ENCODE results near the gene CDH18.

The CDH18 gene

DNA sequence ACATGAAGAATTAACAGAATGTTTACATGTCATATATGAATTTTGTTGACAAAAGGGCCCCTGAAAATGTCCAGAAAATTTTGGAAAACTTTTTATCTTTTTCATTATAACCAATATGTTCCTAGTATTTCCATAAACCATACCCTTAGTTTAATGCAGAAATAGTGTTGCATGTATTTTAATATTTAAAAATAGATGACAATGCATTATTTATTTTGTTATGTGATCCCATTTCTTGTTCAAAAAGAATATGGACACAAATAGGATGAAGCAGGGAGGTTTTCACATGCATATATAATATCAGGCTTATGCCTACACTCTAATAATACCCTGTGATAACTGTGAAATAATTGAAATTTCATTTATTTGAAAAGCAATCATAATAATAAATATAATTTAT lies 500.5 kb downstream of the CDH18 start:
- no peak for DNase-seq

GRCh38 chr5:19479562-19479961 lies 508.4 kb downstream of the CDH18 start:
- DNase-seq: no peak

DNA sequence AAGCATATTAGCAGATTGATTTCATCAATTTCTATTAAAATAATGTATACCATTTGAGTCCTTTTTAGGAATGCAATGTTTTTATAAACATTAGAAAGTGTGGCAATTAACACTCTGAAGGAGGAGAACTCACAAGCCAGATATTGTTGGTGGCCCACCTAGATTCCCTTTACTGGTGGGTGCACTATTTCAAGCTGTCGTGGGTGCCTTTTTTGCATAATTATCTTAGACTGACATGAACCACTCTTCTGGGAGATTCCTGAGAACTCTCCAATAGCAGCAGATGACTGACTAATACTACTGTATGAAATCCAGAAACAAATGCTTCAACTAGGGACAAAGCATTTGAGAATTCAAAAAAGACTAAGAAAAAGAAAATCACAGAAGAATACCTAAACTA lies 526.0 kb downstream of the CDH18 start:
- no peak for DNase-seq

DNA sequence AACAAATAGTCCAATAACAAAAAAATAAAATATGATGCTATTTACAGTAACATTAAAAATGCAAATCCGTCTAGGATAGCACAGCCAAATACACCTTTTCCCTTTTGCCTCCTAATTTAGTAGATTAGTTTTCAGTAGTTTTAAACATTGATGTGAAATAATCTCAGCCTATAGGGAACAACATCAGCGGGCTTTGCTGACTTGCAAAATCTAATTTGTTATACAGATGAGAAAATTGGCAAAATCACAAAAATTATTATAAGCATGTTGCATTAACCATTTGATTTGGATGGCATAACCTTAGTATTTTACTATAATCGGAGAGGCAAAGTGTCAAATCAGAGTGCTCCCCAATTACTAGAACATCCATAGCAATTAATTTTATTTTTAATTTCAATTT lies 563.5 kb downstream of the CDH18 start:
- no peak for DNase-seq
